OCI-LY1 (cell line): ENCODE measurements around the gene PRDM8.
A peak's percentile ranks its signal among the peaks of the same experiment; 100 is the strongest.

Experiments used
- H2AFZ ChIP-seq: fragments of 200-600 bp; sonication (generic), shearing (Covaris generic); 2 replicates; pipeline ENCODE4 v1.6.0; 2014; ENCODE audit warnings: antibody characterized with exemption, mild to moderate bottlenecking, low read length
- H3F3A ChIP-seq: fragments of 200-600 bp; sonication (generic), shearing (Covaris generic); 2 replicates; pipeline ENCODE4 v1.6.0; 2014; ENCODE audit warnings: mild to moderate bottlenecking, antibody characterized with exemption, low read length, moderate library complexity; ENCODE audit not compliant: insufficient read depth
- H3K27ac ChIP-seq: fragments of 200-600 bp; sonication (generic); 2 replicates; pipeline ENCODE4 v1.5.1; 2014; ENCODE audit warnings: low read length, mixed run types, mild to moderate bottlenecking, low read depth; ENCODE audit not compliant: poor library complexity, severe bottlenecking
- H3K27me3 ChIP-seq: fragments of 200-600 bp; sonication (generic); 2 replicates; pipeline ENCODE4 v1.6.0; 2014; ENCODE audit warnings: antibody characterized with exemption, mild to moderate bottlenecking, low read length, moderate library complexity; ENCODE audit not compliant: insufficient read depth
- H3K36me3 ChIP-seq: fragments of 200-600 bp; sonication (generic); 2 replicates; pipeline ENCODE4 v1.6.1; 2014; ENCODE audit warnings: mild to moderate bottlenecking, antibody characterized with exemption, low read length, moderate library complexity, mixed read lengths; ENCODE audit not compliant: insufficient read depth
- H3K4me1 ChIP-seq: fragments of 200-600 bp; sonication (generic); 2 replicates; pipeline ENCODE4 v1.5.1; 2014; ENCODE audit warnings: mild to moderate bottlenecking, low read length, moderate library complexity; ENCODE audit not compliant: insufficient read depth, severe bottlenecking
- H3K4me2 ChIP-seq: fragments of 200-600 bp; sonication (generic), shearing (Covaris generic); 2 replicates; pipeline ENCODE4 v1.6.1; 2014; ENCODE audit warnings: low read length
- H3K4me3 ChIP-seq: fragments of 200-600 bp; sonication (generic); 2 replicates; pipeline ENCODE4 v1.5.1; 2014; ENCODE audit warnings: low read length, low read depth, mild to moderate bottlenecking, mixed read lengths; ENCODE audit not compliant: poor library complexity, severe bottlenecking
- H3K79me2 ChIP-seq: fragments of 200-600 bp; shearing (Covaris generic); 2 replicates; pipeline ENCODE4 v1.6.1; 2016; ENCODE audit warnings: mixed run types, low read length, mixed read lengths; ENCODE audit not compliant: insufficient read depth
- H3K9ac ChIP-seq: fragments of 200-600 bp; sonication (generic), shearing (Covaris generic); 2 replicates; pipeline ENCODE4 v1.6.1; 2014; ENCODE audit warnings: mild to moderate bottlenecking, low read length, mixed read lengths
- H3K9me2 ChIP-seq: fragments of 200-600 bp; sonication (generic), shearing (Covaris generic); 2 replicates; pipeline ENCODE4 v1.6.1; 2014; ENCODE audit warnings: low read depth, mild to moderate bottlenecking, low read length, mixed read lengths
- H3K9me3 ChIP-seq: fragments of 200-600 bp; shearing (Covaris generic); 2 replicates; pipeline ENCODE4 v1.6.1; 2014; ENCODE audit warnings: low read length, mixed read lengths
- H4K20me1 ChIP-seq: fragments of 200-600 bp; sonication (generic), shearing (Covaris generic); 2 replicates; pipeline ENCODE4 v1.6.0; 2016; ENCODE audit warnings: mild to moderate bottlenecking, low read length; ENCODE audit not compliant: insufficient read depth
- EZH2 ChIP-seq: fragments of 200-600 bp; sonication (generic), shearing (Covaris generic); IDR thresholded peaks from 2 replicates; pipeline ENCODE4 v1.8.0; 2017; ENCODE audit warnings: borderline replicate concordance, mixed run types, mild to moderate bottlenecking, antibody characterized with exemption, low read length, moderate library complexity, mixed read lengths
- TF ChIP-seq, protein P1 (sequence below): fragments of 200-600 bp; sonication (generic), shearing (Covaris generic); IDR thresholded peaks from 2 replicates; pipeline ENCODE4 v1.5.1; 2017; ENCODE audit warnings: mild to moderate bottlenecking, antibody characterized with exemption, low read length, moderate library complexity, mixed read lengths

Gene PRDM8

DNA sequence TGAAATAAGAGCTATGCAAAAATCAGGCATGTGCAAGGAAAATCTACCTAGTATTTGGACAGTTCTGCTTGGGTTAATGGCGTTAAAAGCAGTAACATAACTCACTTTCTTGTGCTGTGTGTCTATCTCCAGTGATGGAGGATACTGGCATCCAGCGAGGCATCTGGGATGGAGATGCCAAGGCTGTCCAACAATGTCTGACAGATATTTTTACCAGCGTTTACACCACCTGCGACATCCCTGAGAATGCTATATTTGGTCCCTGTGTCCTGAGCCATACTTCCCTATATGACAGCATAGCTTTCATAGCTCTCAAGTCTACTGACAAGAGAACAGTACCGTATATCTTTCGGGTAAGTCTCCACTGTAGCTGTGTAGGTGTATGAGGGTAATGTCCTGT is 2.6 kb downstream of the PRDM8 start:
- no peak overlapping the region for H3K27ac ChIP-seq
- no peaks in the 10 kb centered on the region for H3K9me2 ChIP-seq
- no peaks in the 10 kb centered on the region for H3K9me3 ChIP-seq
- H3K9ac ChIP-seq = no peak overlapping the region
- H3K4me2 ChIP-seq = no peak overlapping the region
- no peaks in the 10 kb centered on the region for H3K36me3 ChIP-seq
- H3K4me3 ChIP-seq = no peak overlapping the region
- no peaks in the 10 kb centered on the region for H3F3A ChIP-seq
- no peak overlapping the region for H2AFZ ChIP-seq
- peaks cover 18% of the 10 kb centered on the region for H3K4me1 ChIP-seq
- no peaks in the 10 kb centered on the region for H3K27me3 ChIP-seq
- TF ChIP-seq, protein P1, sequence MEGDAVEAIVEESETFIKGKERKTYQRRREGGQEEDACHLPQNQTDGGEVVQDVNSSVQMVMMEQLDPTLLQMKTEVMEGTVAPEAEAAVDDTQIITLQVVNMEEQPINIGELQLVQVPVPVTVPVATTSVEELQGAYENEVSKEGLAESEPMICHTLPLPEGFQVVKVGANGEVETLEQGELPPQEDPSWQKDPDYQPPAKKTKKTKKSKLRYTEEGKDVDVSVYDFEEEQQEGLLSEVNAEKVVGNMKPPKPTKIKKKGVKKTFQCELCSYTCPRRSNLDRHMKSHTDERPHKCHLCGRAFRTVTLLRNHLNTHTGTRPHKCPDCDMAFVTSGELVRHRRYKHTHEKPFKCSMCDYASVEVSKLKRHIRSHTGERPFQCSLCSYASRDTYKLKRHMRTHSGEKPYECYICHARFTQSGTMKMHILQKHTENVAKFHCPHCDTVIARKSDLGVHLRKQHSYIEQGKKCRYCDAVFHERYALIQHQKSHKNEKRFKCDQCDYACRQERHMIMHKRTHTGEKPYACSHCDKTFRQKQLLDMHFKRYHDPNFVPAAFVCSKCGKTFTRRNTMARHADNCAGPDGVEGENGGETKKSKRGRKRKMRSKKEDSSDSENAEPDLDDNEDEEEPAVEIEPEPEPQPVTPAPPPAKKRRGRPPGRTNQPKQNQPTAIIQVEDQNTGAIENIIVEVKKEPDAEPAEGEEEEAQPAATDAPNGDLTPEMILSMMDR = no peak
- no peak for TF ChIP-seq EZH2
- no peaks in the 10 kb centered on the region for H3K79me2 ChIP-seq
- no peaks in the 10 kb centered on the region for H4K20me1 ChIP-seq

DNA sequence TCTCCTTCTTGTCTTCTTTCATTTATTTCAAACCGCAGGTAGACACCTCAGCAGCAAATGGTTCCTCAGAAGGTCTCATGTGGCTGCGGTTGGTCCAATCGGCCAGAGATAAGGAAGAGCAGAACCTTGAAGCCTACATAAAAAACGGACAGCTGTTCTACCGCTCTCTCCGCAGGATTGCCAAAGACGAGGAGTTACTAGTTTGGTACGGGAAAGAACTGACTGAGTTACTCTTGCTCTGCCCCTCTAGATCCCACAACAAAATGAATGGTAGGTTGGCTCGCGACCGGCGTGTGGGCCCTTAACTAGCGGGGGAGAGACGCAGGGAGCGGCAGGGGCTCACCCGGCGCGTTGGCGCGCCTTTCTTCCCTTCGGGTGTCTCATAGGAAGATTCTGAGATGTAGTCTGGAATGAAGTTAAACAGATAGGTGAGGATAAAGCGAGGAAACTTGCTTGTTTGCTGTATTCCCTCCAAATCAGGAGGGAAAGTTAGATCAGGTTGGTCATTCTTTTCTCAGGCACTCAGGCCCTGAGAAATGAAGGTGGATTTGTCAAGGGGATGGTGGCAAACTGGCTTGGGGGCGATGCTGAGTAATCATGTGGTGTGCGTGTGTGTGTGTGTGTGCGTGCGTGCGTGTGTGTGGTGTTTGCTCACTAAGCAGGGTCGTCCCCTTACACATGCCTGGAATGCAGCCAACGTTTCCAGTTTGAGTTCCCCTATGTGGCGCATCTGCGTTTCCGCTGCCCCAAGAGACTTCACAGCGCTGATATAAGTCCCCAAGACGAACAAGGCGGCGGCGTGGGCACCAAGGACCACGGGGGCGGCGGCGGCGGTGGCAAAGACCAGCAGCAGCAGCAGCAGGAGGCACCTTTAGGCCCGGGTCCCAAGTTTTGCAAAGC is 4.2 kb downstream of the PRDM8 start:
- Histone ChIP-seq H3K9ac (no peak overlapping the region; the same call in 1 of the 2 replicates), H3K4me3 (peak overlapping the region; percentile 64), H3K4me1 (peaks cover 18% of the 10 kb centered on the region), H3F3A (no peaks in the 10 kb centered on the region), H3K79me2 (no peaks in the 10 kb centered on the region), H3K9me3 (no peaks in the 10 kb centered on the region), H3K27ac (no peak overlapping the region), H2AFZ (no peak overlapping the region), H3K4me2 (peak overlapping the region; percentile 91), H3K36me3 (no peaks in the 10 kb centered on the region), H3K9me2 (no peaks in the 10 kb centered on the region), H3K27me3 (no peaks in the 10 kb centered on the region), H4K20me1 (no peaks in the 10 kb centered on the region)
- TF ChIP-seq, protein P1 = no peak

DNA sequence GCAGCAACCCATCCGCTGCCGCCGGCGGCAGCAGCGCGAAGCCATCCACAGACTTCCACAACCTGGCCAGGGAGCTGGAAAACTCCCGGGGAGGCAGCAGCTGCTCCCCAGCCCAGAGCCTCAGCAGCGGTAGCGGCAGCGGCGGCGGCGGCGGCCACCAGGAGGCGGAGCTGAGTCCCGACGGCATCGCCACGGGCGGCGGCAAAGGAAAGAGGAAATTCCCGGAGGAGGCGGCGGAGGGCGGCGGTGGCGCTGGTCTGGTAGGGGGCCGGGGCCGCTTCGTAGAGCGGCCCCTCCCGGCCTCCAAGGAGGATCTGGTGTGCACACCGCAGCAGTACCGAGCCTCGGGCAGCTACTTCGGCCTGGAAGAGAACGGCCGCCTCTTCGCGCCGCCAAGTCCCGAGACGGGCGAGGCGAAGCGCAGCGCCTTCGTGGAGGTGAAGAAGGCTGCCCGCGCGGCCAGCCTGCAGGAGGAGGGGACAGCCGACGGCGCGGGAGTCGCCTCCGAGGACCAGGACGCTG is 4.9 kb downstream of the PRDM8 start:
- Histone ChIP-seq H3K27ac (no peak overlapping the region), H4K20me1 (no peaks in the 10 kb centered on the region), H3F3A (no peaks in the 10 kb centered on the region)

More for the DNA sequence above, 4.9 kb downstream of the PRDM8 start:
- no peak overlapping the region for H2AFZ ChIP-seq
- H3K36me3 ChIP-seq = no peaks in the 10 kb centered on the region
- no peaks in the 10 kb centered on the region for H3K79me2 ChIP-seq
- no peaks in the 10 kb centered on the region for H3K27me3 ChIP-seq
- H3K9ac ChIP-seq = peak overlapping the region; percentile 37; the same call in 1 of the 2 replicates
- H3K9me2 ChIP-seq = no peaks in the 10 kb centered on the region
- no peaks in the 10 kb centered on the region for H3K9me3 ChIP-seq
- peak overlapping the region; percentile 91 for H3K4me2 ChIP-seq
- peak overlapping the region; percentile 64 for H3K4me3 ChIP-seq
- TF ChIP-seq EZH2 = no peak
- TF ChIP-seq, protein P1 = peak; percentile 60
- H3K4me1 ChIP-seq = peaks cover 18% of the 10 kb centered on the region
